ENCODE data around the gene F8.

GRCh38 chrX:154980330-154981115 lies 42.0 kb downstream of the F8 start:
- TF ChIP-seq POLR2AphosphoS5 (IDR thresholded peaks at IDR 0.05; ENCODE audit: borderline replicate concordance, low read depth, low read length) (no peak), FOXP2 (optimal IDR thresholded peaks at IDR 0.05; ENCODE audit: control extremely low read depth, extremely low read length, insufficient read depth) (no peak), EZH2 (IDR thresholded peaks at IDR 0.05) (no peak)

Data from SK-N-MC (cell line).